HG02973 (cell line): ENCODE data around the gene TUBG1.
"Not testable (repeated sequence)": the region's sequence is repeated elsewhere in the genome, so short reads cannot be mapped to it uniquely, and the experiment has no call there.

Source experiments
- ATAC-seq: cut with Tn5 transposase; IDR thresholded peaks from one replicate; pipeline ENCODE4 v1.9.1; 2021; ENCODE audit warnings: moderate library complexity; ENCODE audit not compliant: unreplicated experiment

The TUBG1 gene

DNA sequence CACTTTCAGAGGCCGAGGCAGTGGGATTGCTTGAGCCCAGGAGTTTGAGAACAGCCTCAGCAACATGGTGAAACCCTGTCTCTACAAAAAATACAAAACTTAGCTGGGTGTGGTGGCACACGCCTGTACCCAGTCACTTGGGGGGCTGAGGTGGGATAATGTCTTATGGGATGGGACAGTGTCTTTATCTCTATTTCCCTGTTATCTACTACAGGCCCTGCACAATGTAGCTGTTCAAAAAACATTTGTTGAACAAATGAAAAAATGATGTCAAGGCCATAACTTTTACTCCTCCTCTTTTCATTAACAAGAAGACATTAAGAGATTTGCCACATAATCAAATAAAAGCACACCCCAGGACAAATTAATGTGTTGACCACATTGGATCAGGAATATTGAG lies 13.8 kb downstream of the TUBG1 start:
- ATAC-seq = no peak

DNA sequence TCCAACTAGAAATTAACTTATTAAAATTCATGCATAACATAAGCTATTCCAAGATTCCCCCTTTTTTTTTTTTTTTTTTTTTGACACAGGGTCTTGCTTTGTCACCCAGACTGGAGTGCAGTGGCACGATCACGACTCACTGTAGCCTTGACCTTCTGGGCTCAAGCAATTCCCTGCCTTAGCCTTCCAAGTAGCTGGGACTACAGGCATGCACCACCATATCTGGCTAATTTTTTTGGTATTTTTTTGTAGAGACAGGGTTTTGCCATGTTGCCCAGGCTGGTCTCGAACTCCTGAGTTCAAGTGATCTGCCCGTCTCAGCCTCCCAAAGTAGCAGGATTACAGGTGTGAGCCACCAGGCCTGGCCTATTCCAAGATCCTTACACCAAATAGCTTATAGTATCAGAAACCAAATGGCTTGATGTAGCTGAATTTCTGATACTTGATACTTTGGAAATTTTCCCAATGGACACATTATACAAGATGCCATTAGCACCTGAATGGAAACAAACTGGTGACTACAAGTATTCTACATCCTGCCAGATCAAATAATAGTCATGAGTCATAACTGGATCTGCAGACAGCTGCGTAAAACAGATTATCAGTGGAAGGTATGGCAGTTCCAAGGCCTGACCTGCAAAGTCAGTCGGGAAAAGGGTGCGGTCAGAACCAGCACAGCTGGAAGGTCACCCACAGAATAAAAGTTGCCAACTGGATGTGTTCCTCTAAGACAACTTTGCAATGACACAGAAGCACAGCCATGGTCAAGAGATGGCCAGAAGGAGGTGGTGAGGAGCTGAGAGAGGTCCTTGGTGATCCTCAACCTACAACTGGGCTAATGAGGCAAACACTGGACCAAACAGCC lies 14.5 kb downstream of the TUBG1 start:
- ATAC-seq = no peak

DNA sequence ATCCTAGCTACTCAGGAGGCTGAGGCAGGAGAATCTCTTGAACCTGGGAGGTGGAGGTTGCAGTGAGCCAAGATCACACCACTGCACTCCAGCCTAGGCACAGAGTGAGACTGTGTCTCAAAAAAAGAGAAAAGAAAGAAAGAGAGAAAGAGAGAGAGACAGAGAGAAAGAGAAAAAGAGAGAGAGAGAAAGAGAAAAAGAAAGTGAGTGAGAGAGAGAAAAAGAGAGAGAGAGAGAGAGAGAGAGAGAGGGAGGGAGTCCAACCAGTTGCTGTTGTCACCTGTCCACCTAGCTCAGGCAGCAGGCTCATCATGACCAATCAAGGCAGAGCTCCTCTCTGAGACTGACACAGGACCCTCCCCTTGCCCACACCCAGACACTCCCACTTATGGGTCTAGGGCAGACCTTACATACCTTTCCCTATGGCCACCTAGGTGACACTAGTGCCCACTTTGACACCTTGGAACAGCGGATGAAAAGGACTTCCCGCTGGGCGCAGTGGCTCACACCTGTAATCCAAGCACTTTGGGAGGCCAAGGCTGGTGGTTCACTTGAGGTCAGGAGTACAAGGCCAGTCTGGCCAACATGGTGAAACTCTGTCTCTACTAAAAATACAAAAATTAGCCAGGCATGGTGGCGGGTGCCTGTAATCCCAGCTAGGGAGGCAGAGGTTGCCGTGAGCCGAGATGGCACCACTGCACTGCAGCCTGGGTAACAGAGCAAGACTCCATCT lies 17.7 kb downstream of the TUBG1 start:
- not testable (repeated sequence) for ATAC-seq

DNA sequence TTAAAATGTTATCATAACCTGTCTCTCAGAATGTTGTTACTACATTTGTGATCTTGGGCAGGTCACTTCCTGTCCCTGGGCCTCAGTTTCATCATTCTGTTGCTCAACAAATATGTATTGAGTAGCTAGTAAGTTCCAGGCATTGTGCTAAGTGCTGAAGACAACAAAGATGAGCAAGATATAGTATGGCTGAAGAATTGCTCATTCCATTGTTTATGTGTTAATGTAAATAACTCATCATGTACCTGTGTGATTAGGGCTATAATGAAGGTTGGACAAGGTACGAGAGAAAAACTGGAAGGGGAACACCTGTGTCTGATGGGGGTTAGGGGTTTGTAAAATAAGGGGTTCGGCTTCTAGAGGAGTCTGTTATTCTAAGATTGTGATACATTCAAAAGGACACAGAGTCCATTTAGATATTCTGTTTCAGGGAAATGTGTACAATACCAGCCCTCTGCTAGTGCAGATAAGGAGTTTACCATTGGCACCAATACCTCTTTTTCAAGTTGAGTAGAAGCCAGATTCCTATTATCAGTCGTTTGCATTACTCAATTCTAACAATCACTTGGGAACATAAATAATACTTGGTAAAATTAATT lies 20.0 kb downstream of the TUBG1 start:
- no peak for ATAC-seq

DNA sequence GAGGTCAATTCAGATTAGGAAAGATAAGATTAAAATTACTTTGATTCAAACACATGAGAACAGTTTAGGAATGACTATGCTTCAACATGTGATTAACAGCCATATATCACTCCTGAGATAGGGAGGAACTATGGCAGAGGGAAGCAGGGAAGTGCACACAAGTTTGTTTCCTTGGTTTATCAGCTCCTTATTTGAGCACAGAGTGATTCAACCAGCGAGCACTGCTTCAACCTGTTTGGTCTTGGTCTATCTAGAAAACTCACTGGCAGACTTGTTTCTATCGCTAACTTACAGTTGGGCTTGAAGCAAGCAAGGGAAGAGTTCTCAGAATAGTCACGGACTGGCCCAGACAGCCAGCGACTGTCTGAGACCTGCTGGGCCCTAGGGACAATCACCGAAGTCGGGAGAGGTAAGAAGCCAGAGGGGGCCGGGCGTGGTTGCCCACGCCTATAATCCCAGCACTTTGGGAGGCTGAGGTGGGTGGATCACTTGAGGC lies 23.5 kb downstream of the TUBG1 start:
- ATAC-seq = no peak

DNA sequence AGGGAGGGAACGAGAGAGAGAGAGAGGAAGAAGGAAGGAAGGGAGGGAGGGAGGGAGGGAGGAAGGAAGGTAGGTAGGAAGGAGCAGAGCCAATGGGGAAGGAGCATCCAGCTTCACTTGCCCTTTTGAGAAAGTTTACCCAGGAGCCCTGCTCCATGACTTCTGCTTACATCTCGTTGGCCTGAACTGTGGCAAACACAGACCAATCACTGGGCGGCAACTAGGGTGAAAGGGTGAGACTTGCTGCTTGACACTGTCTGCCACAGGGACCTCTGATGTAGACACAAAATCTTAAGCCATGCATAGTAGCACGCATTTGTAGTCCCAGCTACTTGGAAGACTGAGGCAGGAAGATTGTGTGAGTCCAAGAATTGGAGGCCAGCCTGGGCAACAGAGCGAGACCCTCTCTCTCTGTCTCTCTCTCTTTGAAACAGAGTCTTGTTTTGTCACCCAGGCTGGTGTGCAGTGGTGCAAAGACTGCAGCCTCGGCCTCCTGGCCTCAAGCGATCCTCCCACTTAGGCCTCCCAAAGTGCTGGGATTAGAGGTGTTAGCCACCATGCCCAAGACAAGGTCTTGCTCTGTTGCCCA lies 30.1 kb downstream of the TUBG1 start:
- ATAC-seq = no peak

DNA sequence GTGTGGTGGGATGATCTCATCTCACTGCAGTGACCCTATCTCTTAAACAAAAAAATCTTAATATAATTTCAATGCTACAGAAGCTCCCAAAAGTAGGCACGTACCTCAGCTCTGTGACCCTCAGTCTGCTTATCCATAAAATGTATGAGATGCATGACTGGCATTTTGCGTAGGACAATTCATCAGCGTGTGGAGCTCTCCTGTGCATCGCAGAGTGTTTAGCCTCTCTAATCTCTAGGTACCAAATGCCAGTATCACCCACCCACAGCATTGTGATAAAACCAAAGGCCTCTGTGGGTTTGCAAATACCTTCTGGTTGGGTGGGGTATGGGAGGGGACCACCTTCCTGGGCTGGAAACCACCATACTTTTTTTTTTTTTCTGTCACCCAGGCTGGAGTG lies 30.6 kb downstream of the TUBG1 start:
- ATAC-seq = no peak

DNA sequence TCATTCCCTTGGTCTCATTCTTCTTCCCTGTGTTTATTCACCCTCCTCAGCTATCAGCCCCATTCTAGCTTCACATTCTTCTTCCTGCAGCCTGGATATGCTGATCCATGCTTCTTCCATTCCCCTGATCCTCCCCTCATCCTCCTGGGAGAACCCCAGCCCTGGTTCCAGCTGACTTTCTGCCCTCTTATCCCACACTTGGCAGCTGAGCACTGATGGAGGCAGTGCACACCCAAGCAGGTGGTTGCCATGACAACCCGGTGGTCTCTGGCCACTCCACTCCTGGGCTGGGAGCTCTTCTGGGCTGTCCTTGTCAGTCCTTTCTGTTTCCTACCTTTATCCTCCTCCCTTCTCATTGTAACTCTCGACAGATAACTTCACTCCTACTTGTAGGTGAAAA lies 32.9 kb downstream of the TUBG1 start:
- ATAC-seq = no peak

DNA sequence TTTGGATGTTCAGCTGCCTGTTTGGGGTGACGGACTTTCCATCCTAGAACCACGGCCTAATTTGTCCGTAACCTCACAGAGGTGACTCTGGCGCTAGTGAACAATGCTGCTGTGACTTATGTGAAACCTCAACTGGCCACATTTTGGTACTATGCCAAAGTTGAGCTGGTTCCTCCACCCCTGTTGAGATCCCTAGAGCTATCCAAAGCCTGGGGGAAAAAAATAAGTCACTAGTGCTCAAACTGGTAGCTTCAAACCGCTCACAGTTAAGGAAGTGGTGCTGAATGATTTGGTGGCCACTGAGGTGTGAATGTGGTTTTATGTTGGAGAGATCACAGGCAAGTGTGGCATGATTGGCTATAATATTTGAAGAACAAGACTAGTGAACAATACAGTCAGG lies 38.3 kb downstream of the TUBG1 start:
- ATAC-seq = no peak

DNA sequence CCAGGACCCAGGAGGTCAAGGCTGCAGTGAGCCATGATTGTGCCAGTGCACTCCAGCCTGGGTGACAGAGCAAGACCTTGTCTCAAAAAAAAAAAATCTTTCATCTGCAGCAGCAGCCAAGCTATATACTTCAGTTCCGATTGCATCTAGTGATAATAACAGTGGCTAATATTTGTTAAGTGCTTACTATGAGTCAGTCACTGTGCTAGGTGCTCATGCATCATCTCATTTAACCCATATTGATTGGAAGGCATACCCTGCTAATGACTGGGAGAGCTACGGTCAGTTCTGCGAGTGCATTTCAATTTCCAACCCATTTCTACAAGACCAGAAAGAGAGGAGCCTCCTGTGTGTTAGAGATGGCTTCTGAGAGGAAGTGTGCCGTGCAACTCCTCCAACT lies 41.9 kb downstream of the TUBG1 start:
- no peak for ATAC-seq

DNA sequence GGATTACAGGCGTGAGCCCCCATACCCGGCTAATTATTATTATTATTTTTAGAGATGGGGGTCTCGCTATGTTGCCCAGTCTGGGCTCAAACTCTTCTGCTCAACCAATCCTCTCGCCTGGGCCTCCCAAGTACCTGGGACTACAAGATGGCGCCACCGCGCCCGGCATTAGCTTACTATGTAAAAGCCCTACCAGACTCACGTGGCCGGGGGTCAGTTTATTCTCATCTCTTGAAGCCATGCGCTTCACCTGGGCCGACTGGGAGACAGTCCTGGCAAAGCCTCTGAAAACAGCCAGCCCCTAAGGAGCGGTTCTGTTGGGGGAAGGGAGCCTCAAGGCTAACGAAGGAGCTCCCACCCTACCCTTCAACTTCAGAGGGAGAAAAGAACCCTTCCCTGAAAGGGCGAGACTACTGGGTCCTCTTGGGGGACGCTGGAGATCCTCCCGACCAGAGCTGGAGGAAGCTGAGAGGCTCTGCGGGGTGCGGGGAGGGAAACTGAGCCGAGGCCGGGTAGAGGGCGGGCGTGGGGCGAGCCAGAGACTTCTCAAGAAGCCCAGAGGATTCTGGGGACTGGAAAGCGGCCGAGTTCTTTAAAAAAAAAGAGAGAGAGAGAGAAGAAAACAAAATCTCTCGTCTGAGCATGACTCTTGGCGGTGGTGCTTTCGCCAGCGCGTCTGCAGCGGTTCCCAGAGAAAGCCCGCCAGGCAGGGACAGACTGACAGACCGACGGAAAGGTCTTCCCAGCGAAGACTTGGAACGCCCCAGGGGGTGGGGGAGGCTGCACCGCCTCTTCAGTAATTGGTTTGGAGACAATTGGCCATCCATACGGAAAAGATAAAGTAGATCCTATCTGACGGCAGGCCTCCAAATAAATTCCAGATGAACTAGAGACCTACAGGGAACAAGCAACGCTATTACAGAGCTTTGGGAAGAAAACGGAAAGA lies 44.0 kb downstream of the TUBG1 start:
- ATAC-seq = no peak

DNA sequence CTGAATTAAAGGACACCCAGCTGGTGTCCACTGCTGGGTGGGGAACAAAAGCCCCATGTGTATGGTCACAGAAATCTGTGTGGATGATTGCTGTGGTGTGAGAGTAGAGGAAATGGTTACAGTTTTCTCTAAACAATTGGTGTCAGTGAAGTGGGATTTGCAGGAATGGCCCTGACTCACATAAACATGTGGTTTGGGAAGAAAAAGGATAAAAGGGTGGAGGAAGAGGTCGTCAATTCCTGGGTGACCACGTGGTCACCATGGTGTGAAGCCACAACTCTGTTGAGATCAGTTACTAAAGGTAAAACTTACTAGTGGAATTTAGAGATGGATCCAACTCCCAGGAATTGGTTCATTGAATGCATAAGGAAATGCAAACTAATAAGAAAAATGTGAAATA lies 46.0 kb downstream of the TUBG1 start:
- no peak for ATAC-seq

DNA sequence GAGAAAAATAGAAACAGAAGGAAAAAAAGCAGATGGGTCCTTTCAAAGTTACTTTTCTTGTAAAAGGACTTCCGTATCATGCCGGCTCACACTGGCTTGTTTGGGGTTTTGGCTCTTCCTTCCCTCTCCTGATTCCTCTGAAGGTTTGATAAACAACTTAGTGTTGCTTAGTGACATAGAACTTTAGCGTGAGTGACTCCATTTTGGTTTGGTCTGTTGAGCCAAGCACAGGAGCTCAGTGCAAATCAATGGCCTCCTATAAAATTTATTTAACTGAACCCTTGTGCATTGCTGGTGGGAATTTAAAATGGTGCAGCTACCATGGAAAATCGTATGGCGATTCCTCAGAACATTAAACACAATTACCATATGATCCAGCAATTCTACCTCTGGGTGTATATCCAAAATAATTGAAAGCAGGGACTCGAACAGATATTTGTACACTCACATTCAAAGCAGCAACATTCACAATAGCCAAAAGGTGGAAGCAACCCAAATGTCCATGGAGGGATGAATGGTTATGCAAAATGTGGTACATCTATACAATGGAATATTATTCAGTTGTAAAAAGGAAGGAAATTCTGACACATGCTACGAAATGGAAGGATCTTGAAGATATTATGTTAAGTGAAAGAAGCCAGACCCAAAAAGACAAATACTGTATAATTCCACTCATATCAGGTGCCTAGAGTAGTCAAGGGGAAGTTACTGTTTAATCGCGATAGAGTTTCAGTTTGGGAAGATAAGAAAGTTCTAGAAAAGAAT lies 48.5 kb downstream of the TUBG1 start:
- ATAC-seq = no peak

DNA sequence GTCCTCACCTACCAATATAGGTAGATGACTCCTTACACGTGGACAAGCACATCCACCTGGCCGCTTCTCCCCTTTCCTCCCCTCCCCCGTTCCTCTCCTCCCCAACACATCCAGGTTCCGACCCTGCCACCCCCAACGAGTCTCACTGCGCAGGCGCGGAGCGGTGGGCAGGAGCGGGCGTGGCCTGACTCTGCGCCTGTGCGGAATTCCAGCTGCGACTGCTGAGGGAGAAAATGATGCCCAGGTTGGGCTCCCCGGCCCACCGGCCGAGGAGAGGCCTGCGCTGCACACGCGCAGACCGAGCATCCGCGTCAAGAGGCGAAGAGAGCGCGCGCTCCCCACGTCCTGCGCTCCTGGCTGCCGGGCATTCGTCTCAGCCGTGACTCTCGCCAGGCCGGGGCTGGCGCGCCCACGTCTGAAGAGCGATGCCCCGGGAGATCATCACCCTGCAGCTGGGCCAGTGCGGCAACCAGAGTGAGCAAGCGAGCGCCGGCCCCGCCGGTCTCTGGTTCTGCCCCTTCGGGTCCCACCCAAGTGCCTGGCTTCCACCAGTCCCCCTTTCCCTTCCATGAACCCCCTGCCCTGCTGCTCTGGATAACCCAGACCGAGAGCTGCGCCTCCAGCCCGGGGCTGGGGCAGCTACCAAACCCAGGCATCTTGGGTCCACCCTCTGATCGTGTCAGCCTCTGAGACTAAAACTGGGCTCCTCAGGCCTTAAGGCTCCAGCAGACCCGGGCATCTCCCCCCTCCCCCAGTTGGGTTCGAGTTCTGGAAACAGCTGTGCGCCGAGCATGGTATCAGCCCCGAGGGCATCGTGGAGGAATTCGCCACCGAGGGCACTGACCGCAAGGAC lies 49.8 kb downstream of the TUBG1 start, which contains the start of gene TUBG2:
Gene TUBG2, plus strand, starts transcription at position 206 of the 853 bp plus-strand sequence. Its CDS starts 220 bp downstream, at position 426.
- ATAC-seq = no peak

DNA sequence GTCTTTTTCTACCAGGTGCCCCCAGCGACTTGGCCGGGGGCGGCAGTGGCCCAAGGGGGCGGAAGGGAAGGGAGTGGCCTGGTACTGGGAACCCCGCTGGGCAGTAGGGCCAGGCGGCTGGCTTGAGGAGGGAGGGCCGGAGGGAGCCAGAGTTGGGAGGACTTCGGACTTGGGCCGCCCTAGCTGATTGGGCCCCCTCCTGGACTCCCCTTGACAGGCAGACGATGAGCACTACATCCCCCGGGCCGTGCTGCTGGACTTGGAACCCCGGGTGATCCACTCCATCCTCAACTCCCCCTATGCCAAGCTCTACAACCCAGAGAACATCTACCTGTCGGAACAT lies 50.4 kb downstream of the TUBG1 start:
- not testable (repeated sequence) for ATAC-seq

DNA sequence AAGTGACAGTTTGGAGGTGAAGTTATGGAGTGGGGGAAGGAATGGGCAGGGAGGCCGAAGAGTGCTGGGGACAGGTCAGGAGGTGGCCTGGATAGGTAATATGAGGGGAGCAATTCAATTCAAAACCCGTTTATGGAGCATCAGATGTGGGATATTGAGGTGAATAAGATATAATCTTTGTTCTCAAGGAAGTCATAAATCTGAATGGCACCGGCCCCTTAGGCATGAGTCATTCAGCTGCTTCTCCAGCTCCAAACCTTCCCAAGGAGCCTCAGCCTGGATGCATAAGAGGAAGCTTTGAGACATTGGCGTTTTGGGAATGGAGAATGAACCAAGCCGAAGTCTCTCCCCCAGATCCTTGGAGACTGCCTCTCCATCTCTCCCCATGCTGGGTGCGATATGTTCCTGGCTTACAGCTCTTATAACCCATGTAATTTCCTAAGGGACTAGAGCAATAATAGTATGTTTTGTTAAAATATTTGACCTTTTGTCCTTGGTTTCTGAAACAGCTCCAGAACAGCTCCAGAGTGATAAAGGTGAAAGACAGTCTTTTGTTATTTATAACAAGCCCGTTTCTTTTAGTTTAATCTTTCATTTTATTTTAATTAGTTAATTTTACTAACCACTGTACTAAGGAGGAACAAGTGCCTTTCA lies 51.3 kb downstream of the TUBG1 start:
- no peak for ATAC-seq
